HG03045 (cell line): Measurements from ENCODE around the gene FAM114A2.

Experiments used
- ATAC-seq: cut with Tn5 transposase; IDR thresholded peaks from one replicate; pipeline ENCODE4 v1.9.1; 2021; ENCODE audit warnings: mild to moderate bottlenecking, moderate library complexity; ENCODE audit not compliant: unreplicated experiment

FAM114A2 gene

DNA sequence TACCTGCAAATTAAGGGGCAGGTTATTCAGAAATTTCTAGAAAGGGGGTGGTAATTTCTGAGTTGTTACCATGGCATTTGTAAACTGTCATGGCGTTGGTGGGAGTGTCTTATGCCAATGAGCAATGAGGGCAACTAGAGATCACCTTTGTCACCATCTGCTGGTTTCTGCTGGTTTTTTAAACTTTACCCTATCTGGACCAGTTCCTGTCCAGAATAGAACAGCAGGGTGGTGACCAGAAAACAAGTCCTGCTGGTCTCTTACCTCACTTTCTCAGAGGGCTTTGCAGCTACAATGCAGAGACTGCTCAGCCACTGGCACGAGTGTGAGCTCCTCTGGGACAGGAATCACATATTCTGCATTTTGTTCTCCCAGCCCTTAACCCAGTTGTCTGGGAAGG lies 51.4 kb downstream of the FAM114A2 start:
- ATAC-seq: no peak

DNA sequence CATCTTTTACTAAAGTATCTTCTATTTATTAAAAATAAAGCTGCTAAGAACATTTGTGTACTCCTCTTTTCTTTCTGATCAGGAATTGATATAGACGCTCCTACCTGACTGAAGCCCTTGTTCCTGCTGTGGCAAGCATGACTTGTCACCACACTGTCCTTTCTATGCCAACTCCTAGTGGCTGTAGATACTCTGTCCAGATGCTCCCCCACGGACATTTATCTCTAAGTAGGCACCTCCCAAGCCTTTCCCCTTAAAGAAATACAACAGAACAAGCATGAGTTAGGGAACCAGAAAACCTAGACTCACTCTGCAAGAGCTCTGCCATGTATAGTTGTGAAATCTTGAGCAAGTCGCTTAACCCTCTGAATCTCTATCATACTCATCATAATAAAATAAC lies 53.2 kb downstream of the FAM114A2 start:
- ATAC-seq: no peak

DNA sequence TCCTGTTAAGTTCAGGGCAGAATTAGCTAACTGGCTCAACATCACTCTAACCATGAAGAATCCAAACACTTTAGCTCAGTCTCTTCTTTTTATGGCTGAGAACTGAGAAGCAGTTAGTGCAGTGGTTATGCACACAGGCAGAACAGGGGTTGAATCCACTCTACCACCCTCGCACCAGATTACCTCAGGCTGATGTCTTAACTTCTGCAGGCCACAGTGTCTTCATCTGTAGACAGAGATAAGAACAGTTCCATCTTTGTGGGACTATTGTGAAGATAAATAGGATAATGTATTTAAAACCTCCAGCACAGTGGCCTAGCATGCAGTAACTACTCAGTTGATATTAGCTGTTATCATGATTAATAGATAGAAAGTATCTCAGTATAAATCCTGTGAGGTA lies 54.8 kb downstream of the FAM114A2 start:
- ATAC-seq: no peak

DNA sequence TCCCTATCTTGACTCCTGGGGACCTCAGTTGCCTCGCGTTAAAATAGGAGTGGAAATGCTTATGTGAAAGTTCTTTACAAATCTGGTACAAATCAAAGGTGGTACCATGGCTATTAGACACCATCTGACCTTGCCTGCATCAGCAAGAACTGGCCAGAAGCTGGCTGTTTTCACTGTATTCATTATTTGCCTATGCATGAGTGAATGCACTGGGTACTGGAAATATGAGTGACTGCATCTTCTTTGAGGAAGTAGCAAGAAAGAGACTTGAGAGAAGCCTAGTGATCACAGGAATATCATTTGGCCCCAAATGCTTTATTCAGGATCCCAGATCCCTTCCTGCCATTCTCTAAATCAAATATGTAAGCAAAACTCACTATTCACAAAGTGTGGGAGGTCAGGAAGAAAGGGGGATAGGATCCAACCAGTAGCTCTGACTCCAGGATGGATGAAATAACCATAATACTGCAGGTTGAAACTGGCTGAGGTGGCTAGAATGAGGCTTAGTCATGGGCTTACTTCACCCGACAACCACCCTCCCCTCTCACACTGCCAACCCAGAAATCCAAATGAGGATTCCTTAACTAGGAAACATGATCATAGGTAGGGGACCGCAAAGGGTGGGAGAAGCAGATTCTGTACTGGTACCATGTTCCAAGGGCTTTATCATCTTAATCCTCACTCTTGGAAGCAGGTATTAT lies 56.7 kb downstream of the FAM114A2 start:
- ATAC-seq: no peak

DNA sequence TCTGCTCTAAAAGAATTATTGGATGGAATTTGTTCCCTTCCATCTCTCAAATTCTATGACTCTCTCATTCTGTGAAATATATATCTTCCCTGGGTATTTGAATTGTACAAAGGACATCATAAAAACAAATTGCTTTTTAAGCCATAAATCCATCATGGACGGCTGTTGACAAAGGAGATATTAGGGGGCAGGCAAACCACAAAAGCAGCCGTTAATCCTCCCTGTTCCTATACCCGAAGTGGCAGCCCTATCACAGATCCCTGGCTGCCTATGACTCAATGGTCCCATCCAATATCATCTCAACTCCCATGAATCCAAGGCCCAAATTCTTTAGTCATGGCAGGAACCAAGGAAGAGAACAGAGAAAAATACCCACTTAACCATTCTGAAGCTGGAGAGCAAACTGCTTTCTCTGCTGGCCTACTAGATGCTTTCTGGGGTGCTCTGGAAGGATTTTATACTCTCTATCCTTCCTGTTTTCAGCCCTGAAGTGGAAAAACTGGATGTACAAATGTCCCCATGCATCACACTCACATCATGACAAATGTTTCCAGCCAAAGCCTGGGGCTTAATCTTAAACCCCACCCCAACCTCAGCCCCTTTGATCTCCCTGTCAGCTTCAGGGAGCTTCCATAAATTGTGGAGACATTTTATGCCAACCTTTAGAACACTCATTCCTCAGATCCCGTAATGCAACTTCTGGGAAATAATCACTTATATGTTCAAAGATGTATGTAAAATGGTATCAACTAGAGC lies 59.5 kb downstream of the FAM114A2 start:
- ATAC-seq: no peak

DNA sequence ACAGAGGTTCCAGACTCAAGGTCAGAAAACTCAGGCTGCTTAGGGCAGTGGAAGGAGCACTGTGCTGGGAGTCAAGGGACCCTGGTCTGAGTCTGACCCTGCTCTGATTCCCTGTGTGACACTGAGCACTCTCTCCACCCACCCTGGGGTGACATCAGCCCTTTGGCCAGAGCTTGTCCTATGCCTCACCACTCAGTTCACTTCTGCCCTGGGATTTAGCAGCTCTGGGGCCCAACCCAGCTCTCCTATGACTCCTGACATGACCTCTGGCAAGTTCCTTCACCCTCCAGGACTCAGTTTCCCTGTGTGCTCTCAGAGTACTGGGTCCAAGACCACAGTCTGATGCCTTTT lies 63.9 kb downstream of the FAM114A2 start:
- ATAC-seq: no peak

DNA sequence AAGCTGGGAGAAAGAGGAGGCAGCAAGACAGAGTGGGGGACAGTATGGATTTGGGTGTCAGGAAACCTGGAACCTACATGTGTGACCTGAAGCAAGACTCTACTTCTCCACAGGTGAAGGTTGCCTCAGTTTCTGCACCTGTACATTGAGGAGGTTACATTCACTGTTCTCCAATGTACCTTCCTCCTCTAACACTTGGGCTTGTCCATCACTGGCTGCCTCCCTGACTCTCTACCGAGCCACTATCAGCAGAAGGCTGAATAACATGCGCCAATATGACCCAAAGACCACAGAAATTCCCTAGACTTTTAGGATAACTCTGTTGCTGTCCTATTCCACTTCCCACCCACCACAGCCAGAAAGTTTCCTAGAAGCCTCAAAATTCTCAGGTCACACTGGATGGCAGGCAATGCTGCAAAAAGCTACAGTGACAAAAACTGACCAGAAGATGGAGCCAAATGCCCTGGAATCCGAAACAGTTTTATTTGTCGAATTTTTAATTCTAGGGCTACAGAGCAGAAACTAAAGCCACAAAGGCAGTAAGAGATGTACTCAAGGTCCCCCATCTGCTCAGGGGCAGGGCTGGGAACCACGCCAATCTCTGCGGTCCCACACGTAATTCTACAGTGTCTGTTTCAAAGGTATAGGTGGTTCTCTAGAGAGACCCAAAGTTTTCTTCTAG lies 64.4 kb downstream of the FAM114A2 start:
- no peak for ATAC-seq

DNA sequence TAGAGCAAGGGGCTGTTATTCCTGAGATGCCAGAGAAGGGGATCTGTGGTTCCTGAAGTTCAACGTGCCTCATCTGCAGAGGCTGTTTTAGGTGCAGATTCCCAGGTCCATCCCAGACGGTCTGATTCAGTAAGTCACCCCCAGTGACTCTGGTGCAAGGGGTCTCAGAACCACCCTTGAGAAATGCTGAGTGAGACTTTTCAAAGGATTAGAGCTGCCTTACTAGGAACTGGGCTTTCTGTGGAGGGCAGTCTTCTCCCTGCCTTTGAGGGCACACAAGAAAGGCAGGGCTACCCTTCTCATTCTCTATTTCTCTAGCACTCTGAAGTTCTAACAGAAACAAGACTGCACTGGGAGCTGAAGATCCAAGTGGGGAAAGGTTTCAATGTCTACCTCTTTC lies 66.5 kb downstream of the FAM114A2 start:
- no peak for ATAC-seq

DNA sequence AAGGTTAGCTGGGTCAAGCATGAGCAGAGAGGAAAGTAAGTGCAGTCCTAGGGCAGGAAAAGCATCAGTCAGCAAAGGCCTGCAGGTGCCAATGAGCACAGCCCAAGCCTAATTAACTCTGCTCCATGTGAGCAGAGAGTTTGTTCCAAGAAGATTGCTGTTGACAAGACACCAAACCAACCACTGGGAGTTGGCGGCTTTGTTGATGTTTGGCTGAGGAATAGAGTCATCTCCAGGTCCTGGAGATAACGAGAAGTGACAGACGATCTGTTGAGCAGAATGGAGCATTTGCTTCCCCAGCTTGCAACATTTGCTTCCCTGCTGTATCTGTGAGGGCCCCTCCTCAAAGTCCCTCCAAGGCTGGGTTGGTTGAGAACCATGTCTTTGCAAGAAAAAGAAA lies 68.2 kb downstream of the FAM114A2 start:
- no peak for ATAC-seq

DNA sequence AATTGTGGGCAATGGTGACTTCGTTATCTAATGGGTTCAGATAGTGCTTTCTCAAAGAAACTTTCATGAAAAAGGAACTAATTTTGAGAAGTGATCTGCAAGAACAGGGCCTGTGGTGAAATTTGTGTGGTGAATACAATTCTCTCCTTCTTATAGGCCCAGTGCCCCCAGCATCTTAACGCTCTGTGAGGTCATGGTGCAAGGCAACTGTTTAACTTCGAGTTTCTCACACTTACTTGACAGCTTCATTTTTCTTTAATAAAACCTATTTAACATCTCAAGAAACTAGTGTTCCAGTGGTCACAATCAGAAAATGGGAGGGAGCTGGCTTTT lies 69.2 kb downstream of the FAM114A2 start:
- no peak for ATAC-seq

DNA sequence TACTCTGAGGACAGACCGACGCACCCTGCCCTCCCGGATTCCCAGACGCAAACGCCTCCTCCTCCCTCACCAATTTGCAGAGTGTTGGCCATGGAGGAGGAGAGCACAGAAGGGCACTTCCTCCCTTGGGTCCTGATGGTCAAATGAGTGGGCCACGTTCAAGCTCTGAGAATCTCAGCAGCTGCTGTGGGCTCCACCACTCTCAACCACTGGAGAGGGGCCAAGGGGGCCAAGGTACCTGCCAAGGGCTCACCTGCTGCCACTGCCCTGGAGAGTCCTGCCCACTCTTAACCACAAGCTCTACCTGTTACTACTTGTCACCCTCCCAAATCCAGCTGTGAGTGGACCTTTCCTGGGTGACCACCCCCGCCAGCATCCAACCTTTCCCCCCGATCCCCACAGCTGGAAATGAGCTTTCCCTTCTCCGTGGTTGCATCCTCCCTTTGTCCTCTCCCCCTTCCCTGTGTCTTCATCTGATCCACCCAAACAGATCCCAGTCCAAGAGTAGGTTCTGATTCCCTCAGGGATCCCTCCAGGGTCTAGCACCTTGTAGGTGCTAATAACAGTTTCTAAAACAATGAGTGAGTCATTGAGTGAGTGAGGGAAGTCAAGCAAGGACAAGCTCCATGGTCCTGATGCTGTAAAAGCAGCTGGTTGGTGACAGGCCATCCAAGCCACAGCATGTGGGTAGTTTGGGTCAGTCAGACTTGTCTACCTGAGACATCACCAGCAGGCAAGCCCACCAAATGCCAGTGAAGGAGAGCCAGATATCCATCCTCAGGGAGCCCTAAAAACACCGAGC lies 69.7 kb downstream of the FAM114A2 start:
- no peak for ATAC-seq

DNA sequence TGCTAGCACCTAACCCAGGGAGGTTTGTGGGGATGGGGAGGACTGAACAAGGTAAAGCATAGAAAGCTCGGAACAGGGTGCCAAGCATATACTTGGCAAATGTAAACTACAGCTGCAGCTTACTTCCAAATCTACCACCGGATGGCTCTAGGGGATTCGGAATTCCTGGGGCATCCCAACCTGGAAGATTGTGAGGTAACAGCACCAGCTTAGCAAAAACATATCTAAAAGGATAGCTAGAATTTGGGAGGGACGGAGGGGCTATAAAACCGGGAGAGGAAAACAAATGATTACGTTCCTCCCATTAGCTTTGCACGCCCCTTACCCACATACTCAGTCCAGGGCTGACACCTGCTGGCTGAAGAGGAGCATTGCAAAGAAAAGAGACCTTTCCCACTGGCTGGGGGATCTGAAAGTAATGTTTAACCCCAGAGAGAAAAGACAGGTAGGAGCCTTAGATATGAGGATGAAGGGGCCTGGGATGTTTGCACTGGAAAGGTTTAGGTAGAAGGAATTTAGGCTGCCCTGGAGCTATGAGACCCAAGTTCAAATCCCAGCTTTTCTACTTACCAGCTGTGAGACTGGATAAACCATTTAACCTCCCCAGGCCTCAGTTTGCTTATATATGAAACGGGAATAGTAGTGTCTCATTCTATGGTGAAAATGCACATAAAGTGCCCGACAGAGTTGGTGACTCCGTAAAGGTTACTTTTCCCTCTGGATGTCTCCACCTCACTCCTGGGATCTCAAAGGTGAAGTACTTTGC lies 73.6 kb downstream of the FAM114A2 start:
- ATAC-seq: no peak

DNA sequence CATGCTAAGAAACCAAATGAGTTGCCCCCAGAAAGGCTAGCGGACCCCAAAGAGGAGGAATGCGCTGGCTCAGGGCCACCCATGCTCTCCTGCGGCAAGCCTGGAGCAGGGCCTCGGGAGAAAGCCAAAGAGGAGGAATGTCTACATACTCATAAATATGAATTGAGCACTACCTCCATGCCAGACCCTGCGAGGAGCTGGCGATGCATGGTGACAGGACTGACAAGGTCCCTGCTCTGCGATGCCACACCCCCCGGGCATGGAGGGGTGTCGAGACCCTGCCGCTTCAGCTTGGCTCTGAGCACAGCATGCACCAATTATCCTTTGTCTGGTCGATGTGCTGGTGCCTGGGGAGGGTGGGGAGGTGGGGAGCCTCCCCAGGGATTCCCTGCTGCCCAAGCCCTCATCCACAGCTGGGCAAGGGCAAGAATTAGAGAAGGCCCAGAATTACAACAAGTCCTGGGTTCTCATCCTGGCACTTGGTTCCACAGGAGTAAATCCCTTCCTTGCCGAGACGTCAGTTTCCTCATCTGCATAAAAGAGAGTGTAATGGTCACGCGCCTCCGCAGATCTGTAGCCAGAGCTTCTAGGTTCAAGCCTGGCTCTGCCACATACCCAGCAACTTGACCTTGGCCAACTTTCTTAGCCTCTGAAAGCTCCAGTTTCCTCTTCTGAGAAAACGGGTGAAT lies 74.4 kb downstream of the FAM114A2 start:
- ATAC-seq: no peak

DNA sequence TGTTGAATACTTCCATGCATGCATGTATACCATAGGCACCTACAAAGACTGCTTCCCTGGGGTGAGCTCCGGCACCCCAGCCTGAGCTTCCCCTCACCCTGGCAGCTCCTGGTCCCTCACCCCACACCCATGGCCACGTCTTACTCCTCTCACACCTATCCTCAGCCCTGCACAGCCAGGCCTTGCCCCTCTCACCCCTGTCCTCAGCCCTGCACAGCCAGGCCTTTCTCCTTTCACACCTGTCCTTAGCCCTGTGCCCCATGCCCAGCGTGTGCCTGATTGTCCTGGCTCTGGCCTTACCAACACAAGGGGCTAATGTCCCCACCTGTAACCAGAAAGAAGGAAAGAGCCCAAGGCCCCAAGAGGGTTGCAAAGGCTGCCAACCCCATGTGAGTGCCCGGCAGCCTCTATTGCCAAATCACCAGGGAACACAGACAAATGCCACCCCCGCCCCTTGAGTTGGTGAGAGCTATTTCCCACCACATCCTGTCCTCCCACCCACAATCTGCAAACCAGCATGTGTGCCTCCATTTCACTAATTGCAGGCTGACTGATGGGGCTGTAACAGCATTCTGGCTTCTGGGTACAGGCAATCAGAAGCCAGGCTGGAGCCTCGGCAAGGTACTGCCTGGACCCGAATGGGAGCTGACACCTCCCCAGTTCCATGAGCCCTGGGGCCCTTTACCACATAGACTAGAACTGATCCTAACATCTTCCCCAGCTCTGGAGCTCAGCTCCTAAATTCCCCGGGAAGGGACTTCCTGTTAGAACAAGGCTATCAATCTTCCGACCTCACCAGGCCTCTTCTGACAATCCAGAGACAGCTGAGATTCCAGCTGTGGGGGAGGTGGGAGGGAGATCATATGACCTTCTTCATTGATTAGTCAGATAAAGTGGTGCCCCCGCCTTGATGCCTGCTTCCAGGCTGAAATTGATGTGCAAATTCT lies 78.2 kb downstream of the FAM114A2 start:
- ATAC-seq: no peak

DNA sequence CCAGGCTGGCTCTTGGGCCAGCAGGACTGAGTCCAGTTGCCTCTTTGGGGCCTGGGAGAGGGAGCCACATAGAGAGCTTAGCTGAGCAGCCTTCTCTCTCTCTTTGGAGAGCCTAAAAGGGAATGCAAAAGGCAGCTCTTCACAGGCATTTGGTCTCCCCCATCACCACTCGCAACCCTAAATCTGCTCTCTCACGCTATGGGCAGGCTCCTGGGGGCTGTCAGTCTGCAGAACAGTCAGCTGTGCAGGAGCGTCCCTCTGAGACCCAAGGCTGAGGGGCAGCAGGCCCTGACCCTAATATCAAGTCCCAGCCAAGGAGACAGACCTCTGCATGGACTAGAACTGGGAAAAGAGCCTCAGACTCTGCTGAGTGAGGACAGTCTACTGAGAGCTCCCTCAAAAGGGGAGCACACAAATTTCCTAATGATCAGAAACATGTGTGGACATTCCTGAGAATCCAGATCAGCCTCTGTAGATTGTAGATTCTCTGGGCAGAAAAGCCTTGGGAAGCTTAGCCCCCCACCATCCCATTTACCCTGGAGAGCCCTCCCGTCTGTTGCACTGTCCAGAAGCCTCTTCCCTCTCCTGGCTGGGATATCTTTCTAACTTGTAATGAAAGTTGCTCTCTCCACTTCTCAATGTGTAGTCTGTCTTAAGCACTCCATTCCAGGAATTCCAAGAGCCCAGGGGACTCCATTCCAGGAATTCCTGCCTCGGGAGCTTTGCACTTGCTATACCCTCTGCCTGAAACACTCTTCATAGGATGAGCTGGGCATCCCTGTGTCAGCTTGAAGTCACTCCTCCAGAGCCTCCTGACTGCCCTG lies 79.4 kb downstream of the FAM114A2 start:
- ATAC-seq: no peak

DNA sequence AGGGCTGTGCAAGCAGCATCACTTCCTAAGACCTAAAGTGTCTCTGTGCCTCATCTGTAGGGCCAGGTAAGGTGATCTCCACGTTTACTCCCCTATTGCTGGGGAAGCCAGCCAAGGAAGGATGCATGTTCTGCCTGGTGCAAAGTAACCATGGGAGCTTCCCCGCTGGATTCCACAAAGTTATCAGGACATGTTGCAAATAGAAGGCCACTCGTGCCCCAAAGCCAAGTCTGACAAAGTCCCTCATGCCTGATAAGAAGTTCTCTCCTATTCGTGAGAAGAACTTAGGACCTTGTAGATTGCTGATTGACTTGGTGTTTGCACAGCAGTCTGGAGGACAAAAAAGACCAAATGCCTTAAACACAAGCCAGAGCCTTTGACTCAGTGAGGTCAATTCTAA lies 81.5 kb downstream of the FAM114A2 start:
- no peak for ATAC-seq

DNA sequence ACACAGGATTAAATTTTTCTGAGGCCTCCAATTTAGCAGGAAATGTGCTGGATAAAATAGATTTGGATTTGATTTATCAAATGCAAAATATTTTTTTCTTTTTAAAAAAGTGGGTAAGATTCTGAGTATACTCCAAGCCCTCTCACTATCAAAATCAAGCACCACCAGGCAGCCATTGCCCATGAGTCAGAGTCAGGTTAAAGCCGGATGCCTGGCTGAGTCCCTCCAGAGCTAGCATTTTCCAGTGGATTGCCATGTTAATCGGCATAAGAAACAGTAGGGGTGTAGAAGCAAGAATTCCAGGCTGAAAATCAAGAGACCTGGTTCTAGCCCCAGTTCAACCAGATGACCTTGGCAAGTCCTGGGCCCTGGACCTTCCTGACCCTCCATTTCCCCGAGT lies 85.3 kb downstream of the FAM114A2 start:
- ATAC-seq: no peak

DNA sequence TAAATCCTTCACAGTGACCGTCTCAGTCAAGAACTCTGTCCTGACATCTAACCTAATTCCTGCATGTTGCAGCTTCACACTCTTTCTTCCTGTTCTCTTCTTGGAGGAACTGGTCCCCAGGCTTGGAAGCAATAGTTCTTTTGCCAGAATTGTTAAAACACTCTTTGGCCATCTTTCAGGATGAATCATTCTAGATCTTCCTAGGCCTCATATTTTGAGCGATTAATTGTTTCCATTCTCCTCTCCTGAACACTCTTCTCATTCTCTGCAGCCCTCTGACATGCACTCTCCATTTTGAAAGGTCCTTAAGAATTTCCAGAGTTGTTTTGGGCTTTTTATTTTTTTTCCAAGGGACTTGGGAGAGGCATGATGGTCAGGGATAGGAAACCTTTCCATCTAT lies 85.8 kb downstream of the FAM114A2 start:
- ATAC-seq: no peak
